Measurements from ENCODE around the gene CXCR5. TPM values are rescaled to one million over a fixed set of nuclear protein-coding genes. Genes with fewer than 3 reads are reported as not detected.

CXCR5 gene
- total RNA-seq, 4 donors from 2014 or later = not detected

GRCh38 chr11:118876286-118876685 is 7.4 kb upstream of the CXCR5 start:
- TF ChIP-seq POLR2A (IDR thresholded peaks at IDR 0.05) (no peak), CTCF (IDR thresholded peaks at IDR 0.05) (no peak)
- DNase-seq = no peak
- Histone ChIP-seq H3K9me3 (no peaks in the 10 kb centered on the region), H3K36me3 (no peaks in the 10 kb centered on the region), H3K4me3 (replicated peaks in 1 of 3) (no peak overlapping the region), H3K27ac (no peak overlapping the region), H3K4me1 (no peaks in the 10 kb centered on the region), H3K27me3 (no peaks in the 10 kb centered on the region)
- 79 to 88% methylated on average over 7 to 10 of the region's 10 CpGs for WGBS, 2 donors
- intact Hi-C loops (cut with DNase I) = no loop called here

GRCh38 chr11:118877487-118878162 is 6.1 kb upstream of the CXCR5 start:
- Histone ChIP-seq H3K27ac (no peak overlapping the region), H3K4me1 (no peaks in the 10 kb centered on the region), H3K36me3 (no peaks in the 10 kb centered on the region), H3K4me3 (replicated peaks in 1 of 3) (no peak overlapping the region), H3K27me3 (no peaks in the 10 kb centered on the region), H3K9me3 (no peaks in the 10 kb centered on the region)
- 86 to 89% methylated on average over 11 of the region's 11 CpGs for whole genome bisulfite sequencing, 2 donors
- TF ChIP-seq CTCF (IDR thresholded peaks at IDR 0.05) (no peak), POLR2A (IDR thresholded peaks at IDR 0.05) (no peak)
- intact Hi-C loops (cut with DNase I) = no loop called here
- DNase-seq = no peak

GRCh38 chr11:118878163-118878563 is 5.5 kb upstream of the CXCR5 start:
- H3K27ac ChIP-seq = no peak overlapping the region
- no peak for DNase-seq
- intact Hi-C loops (cut with DNase I) = no loop called here
- H3K4me3 ChIP-seq (replicated peaks in 1 of 3) = no peak overlapping the region
- TF ChIP-seq POLR2A (IDR thresholded peaks at IDR 0.05) = no peak
- TF ChIP-seq CTCF (IDR thresholded peaks at IDR 0.05) = no peak
- no peaks in the 10 kb centered on the region for H3K4me1 ChIP-seq
- H3K36me3 ChIP-seq = no peaks in the 10 kb centered on the region
- H3K9me3 ChIP-seq = no peaks in the 10 kb centered on the region
- WGBS, 2 donors = 86 to 90% methylated on average over 4 of the region's 4 CpGs
- no peaks in the 10 kb centered on the region for H3K27me3 ChIP-seq

- no peaks in the 10 kb centered on the region for H3K27me3 ChIP-seq
- WGBS, 2 donors = 88% methylated on average over 3 of the region's 3 CpGs
- no peaks in the 10 kb centered on the region for H3K36me3 ChIP-seq
- H3K9me3 ChIP-seq = no peaks in the 10 kb centered on the region
- no peak overlapping the region for H3K4me3 ChIP-seq (replicated peaks in 1 of 3)
- no peak for DNase-seq
- no peak overlapping the region for H3K27ac ChIP-seq
- intact Hi-C loops (cut with DNase I) = no loop called here
- H3K4me1 ChIP-seq = no peaks in the 10 kb centered on the region
- no peak for TF ChIP-seq CTCF (IDR thresholded peaks at IDR 0.05)
- TF ChIP-seq POLR2A (IDR thresholded peaks at IDR 0.05) = no peak
Measured at GRCh38 chr11:118881228-118881627, 2.5 kb upstream of the CXCR5 start.

GRCh38 chr11:118882491-118882890 is 1.2 kb upstream of the CXCR5 start:
- WGBS, 2 donors = 74 to 78% methylated on average over 5 of the region's 5 CpGs
- intact Hi-C loops (cut with DNase I) = no loop called here
- Histone ChIP-seq H3K4me3 (replicated peaks in 1 of 3) (no peak overlapping the region), H3K9me3 (no peaks in the 10 kb centered on the region), H3K4me1 (peaks cover 0 to 1% of the 10 kb centered on the region in 2 donors), H3K27me3 (no peaks in the 10 kb centered on the region), H3K27ac (no peak overlapping the region), H3K36me3 (no peaks in the 10 kb centered on the region)
- DNase-seq = no peak
- TF ChIP-seq CTCF (IDR thresholded peaks at IDR 0.05) (no peak), POLR2A (IDR thresholded peaks at IDR 0.05) (no peak)
